GOT3 (cell line): ENCODE results near the gene EPB41L4A.

ENCODE experiments used
- DNase-seq: peaks from one replicate; lab custom pipeline; 2025; ENCODE audit warnings: mixed read lengths; lab: John Stamatoyannopoulos, UW

The EPB41L4A gene

DNA sequence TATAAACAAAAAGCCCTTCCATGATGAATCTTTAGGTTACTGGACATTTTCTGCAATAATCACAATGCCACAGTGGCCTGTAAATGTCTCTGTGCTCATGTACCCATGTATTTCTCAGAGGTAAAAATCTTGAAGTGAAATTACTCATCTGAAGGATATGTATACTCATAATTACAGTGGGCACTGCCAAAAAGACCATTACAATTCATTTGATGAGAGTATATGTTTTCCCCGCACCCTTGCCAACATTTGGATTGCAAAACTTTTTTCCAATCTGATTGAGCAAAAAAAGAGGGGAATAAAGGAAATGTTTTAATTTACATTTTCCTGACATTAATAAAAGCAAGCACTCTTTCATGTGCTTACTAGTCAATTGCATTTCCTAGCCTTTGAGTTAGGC is 110.5 kb downstream of the EPB41L4A start:
- DNase-seq: no peak

GRCh38 chr5:112306956-112307355 is 112.1 kb downstream of the EPB41L4A start:
- no peak for DNase-seq

- no peak for DNase-seq
Measured at GRCh38 chr5:112304743-112305142, 114.3 kb downstream of the EPB41L4A start.

GRCh38 chr5:112303685-112304084 is 115.4 kb downstream of the EPB41L4A start:
- DNase-seq: no peak

- DNase-seq: no peak
Measured at GRCh38 chr5:112294126-112294525, 125.0 kb downstream of the EPB41L4A start.

- DNase-seq: no peak
Measured at GRCh38 chr5:112293587-112293986, 125.5 kb downstream of the EPB41L4A start.

- no peak for DNase-seq
Measured at GRCh38 chr5:112290691-112291090, 128.4 kb downstream of the EPB41L4A start.

GRCh38 chr5:112289465-112289864 is 129.6 kb downstream of the EPB41L4A start:
- DNase-seq: no peak

DNA sequence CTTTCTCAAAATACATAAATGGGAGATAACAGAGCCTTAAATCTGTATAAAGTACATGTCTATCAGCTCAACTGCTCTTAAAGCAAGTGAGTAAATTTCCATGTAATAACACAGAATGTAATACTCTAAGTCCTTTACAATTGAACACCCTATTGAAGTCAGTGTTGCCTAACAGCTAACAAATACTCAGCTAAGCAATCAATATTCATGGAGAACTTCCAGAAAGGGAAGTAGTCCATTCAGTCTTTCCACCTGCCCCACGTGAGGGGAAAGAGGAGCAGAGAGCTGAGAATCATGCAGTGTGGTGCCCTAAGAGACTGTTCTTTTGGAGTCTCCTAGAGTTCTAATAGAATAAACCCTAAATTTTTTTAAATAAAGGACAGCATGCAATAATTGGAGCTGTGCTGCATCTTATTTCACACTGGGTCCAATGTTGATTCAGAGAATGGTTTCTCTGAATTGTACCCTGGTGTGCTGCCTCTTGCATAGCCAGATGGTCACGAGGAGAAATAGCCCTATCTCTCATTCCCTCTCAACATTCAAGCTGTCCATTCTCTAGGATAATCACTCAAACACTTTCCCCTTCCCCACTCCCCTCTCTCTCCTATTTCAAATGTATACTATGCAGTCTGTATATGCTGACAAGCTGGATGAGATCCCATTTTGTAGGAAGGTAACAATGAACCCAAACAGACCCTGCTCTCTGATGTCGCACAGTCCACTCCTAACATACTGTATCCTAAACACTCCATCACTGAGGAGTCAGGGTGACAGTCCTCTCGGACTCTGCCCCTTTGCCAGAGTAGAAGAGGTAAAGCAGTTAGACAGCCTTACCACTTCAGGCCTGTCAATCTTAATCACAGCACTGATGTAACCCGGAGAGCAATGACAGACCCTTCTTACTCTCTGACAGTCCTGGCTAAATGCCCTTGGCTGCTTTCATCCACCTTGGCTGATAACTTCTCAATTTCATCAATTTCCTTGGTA is 134.8 kb downstream of the EPB41L4A start:
- DNase-seq: no peak

DNA sequence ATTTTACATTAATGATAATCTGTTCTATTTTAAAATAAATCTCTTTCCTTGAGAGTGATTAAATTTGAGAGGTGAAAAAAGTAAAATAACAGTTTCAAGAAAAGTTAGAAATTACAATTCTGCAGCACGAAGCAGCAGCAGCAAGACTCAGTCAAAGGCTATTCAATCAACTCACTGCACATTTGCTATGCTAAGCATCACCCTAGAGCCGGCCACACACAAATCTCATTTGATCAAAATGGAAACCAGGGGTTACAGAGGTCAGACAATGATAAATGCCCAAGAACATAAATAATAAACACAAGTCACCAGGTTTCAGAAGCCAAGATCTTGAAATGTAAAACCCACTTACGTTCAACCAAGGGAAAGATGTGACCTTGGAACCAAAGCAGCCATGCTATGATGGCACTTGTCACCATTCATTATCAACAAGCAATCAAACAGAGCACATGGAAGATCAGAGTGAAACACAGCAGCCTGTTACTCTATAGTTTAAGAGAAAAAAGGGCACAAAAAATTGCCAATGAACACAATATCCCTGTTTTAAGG is 136.0 kb downstream of the EPB41L4A start:
- no peak for DNase-seq

GRCh38 chr5:112279082-112279481 is 140.0 kb downstream of the EPB41L4A start:
- DNase-seq: no peak

GRCh38 chr5:112276991-112277390 is 142.1 kb downstream of the EPB41L4A start:
- no peak for DNase-seq

DNA sequence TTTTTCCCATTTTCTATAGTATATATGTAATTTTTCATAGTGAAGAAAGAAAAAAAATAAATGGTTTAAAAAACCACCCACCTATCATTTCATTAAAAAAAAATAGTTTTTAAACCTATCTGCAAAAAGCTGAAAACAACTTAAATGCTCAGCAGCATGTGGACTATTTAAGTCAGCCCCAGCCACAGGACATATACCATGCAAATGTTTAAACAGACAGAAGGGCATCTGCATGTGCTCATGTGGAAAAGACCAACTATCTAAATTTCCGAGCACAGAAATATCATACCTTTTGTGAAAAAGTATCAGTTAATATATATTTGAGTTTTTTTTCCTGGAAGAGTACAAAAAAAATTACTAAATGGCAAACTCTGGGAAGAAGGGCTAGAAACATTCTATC is 143.4 kb downstream of the EPB41L4A start:
- no peak for DNase-seq

DNA sequence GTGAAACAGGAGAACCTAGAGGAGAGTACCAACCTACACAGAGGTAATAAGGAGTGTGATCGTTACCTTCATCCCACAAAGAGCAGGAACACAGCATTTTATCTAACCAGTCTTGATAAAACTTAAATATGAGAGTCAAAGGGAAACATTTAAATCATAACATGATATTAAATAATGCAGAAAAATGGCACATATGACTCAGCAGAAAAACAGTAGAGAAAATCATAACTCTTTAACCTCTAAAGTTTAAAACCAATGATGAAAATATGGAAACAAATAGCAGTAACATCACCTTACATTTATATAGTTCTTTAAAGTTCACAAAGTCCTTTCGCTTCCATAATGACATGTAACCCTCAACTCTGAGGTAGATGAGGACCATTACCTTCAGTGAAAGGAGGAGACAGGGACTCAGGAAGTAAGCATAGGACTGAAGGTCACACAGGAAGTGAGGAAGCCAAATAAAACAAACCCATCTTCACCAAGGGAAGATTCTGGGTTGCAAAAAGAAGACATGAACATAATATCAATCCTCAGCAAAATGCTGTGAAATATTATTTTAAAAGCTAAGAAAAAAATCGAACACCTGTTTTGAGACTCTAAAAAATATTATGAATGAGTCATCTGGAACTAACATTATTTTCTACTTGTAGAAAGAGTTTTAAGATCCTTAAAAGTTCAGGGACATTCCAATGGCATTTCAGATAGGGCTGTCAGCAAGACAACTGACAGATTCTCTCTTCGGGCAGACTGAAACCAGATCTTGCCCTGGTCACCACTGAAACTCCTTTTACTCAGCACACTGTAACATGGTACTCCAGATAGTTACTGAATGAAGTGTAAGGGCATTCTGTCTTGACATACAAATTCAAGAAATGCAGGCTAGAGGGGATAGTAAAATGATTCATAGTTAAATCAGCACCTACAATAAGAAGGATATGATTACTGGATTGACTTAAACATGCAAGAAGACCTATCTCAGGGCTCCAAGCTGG is 148.5 kb downstream of the EPB41L4A start:
- DNase-seq: no peak

DNA sequence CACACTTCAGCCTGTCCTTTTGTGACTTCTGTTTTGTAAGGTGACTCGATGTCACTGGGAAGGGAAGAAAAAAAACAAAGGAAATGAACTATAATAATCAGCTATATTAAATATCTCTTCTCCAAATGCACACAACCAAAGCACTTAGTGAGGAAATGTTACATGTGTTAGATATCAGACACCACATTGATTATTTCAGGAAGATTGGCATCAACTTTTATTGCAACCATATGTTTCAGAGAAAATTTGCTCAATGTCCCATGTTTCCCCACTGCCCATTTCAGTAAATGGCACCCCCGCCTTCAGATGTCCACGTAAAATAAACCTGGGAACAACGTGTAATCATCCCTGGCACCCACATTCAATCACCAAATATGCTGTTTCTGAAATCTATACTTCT is 151.8 kb downstream of the EPB41L4A start:
- no peak for DNase-seq

- no peak for DNase-seq
Measured at GRCh38 chr5:112264666-112265065, 154.4 kb downstream of the EPB41L4A start.

GRCh38 chr5:112264151-112264550 is 154.9 kb downstream of the EPB41L4A start:
- DNase-seq: no peak

DNA sequence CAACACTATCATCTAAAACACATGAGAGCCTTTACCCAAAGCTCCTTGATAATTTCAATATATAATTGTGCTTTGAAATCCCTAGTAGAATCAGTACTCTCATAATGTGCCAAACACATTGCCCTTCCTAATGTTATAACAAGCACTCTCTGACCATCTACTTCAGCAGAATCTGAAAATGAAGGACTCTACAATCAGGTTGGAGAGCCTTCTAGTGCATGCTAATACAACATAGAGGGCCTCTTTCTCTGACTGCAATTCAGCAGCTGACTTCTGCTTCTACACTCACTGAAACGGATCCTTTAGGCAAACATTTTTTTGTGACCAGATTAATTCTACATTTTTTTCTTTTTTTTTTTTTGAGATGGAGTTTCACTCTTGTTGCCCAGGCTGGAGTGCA is 155.6 kb downstream of the EPB41L4A start:
- no peak for DNase-seq

- DNase-seq: no peak
Measured at GRCh38 chr5:112258571-112258970, 160.5 kb downstream of the EPB41L4A start.

DNA sequence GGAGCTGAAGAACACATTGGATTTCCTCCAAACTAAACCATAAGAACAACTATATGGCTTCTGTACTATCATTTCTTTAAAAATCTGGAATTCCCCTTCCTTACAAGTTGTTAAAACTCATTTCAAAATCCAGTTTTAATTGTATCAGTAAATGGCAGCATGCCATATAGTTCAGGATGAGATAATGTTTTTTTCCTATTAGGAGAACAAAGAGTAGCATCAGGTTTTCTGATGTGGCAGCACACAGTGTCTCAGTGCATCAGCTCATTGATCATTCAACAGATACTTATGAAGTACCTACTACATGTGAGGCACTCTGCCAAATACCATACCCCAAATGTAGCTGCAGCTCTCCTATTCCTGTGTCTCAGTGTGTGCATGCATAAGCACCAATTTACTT is 161.1 kb downstream of the EPB41L4A start:
- DNase-seq: no peak

DNA sequence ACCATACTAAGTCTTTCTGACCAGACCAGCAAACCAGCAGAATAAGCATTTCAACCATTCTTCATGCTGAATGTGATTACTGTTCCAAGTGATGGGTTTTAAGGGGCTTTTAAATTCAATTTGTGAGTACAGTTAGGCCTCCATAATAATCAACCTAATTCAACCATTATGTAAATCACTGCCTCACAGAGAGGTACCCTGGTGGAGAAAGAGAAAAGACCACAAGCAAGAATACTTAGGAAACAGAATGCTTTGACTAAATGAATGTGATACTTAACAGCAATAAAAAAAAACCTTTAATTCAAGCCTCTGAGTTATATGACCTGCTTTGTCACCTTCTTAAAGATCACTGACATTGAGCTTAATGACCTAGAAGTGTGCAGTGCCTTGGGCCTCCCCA is 162.1 kb downstream of the EPB41L4A start:
- DNase-seq: no peak

GRCh38 chr5:112254303-112254702 is 164.8 kb downstream of the EPB41L4A start:
- no peak for DNase-seq
